Measurements from ENCODE around the gene MOBP.

The MOBP gene

GRCh38 chr3:39550354-39551051, 83.0 kb downstream of the MOBP start:
- DNase-seq: no peak

All from kidney glomerular epithelial cell (primary cell).